Measurements from ENCODE around the gene ZNF791.

DNA sequence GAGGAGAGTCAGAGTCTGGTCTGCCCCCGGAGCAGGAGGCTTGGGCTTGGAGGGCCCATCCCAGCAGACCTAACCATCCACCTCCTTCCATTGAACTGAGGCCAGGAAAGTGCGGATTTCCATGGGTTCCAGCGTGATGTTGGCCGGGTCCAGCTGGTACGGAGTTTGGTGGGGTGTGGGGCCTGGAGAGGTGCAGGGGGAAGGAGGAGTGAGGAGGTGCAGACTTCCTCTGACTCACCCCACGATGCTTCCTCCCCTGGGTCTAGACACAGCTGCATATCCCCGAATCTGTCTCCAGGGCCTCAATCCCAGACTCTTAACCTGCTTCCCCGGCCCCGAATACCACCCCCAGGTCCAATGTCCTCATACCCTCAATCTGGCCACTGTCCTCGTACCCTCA is 35.8 kb downstream of the ZNF791 start:
- TF ChIP-seq, protein P1, sequence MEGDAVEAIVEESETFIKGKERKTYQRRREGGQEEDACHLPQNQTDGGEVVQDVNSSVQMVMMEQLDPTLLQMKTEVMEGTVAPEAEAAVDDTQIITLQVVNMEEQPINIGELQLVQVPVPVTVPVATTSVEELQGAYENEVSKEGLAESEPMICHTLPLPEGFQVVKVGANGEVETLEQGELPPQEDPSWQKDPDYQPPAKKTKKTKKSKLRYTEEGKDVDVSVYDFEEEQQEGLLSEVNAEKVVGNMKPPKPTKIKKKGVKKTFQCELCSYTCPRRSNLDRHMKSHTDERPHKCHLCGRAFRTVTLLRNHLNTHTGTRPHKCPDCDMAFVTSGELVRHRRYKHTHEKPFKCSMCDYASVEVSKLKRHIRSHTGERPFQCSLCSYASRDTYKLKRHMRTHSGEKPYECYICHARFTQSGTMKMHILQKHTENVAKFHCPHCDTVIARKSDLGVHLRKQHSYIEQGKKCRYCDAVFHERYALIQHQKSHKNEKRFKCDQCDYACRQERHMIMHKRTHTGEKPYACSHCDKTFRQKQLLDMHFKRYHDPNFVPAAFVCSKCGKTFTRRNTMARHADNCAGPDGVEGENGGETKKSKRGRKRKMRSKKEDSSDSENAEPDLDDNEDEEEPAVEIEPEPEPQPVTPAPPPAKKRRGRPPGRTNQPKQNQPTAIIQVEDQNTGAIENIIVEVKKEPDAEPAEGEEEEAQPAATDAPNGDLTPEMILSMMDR (conservative IDR thresholded peaks at IDR 0.05 in 1 of 2, IDR thresholded peaks at IDR 0.05 in 1 of 2; ENCODE audit: low read depth in 1 of 2, low read length in 2 of 2), result no peak
- no peak for TF ChIP-seq EZH2 (IDR thresholded peaks at IDR 0.05; ENCODE audit: low read length, missing control alignments)
